GM21737 (cell line): ENCODE results near the gene ALS2CL.
"Not testable (repeated sequence)": the region's sequence is repeated elsewhere in the genome, so short reads cannot be mapped to it uniquely, and the experiment has no call there.

Experiments
- ATAC-seq: cut with Tn5 transposase; IDR thresholded peaks from one replicate; pipeline ENCODE4 v1.9.1; 2021; ENCODE audit warnings: mild to moderate bottlenecking, moderate library complexity; ENCODE audit not compliant: unreplicated experiment

Gene ALS2CL

GRCh38 chr3:46693038-46693891, at the start of gene ALS2CL:
TSS of gene ALS2CL (minus strand) at chr3:46693679. CDS start at chr3:46689440, 4,239 bp downstream.
- ATAC-seq, result no peak

- no peak for ATAC-seq
Observed at GRCh38 chr3:46742992-46743585, 49.6 kb upstream of the ALS2CL start.

GRCh38 chr3:46739565-46739964, 46.1 kb upstream of the ALS2CL start:
- not testable (repeated sequence) for ATAC-seq

DNA sequence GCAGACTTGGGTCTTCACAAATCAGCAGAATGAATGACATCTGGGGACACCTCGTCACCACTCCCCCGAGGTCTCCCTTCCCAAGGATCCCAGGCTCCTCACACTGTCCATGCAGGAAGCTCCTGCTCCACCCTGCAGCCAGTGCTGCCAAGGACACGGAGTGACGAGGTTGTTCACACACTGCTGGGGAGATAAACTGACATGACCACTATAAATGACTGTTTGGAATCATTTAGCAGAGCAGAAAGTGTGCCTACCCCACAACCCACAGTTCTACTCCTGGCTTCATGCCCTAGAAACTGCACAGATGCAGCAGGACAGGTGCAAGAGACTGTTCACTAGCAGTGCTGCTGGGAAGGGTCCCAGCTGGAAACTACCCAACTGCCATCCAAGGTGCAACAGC, 43.9 kb upstream of the ALS2CL start:
- no peak for ATAC-seq

DNA sequence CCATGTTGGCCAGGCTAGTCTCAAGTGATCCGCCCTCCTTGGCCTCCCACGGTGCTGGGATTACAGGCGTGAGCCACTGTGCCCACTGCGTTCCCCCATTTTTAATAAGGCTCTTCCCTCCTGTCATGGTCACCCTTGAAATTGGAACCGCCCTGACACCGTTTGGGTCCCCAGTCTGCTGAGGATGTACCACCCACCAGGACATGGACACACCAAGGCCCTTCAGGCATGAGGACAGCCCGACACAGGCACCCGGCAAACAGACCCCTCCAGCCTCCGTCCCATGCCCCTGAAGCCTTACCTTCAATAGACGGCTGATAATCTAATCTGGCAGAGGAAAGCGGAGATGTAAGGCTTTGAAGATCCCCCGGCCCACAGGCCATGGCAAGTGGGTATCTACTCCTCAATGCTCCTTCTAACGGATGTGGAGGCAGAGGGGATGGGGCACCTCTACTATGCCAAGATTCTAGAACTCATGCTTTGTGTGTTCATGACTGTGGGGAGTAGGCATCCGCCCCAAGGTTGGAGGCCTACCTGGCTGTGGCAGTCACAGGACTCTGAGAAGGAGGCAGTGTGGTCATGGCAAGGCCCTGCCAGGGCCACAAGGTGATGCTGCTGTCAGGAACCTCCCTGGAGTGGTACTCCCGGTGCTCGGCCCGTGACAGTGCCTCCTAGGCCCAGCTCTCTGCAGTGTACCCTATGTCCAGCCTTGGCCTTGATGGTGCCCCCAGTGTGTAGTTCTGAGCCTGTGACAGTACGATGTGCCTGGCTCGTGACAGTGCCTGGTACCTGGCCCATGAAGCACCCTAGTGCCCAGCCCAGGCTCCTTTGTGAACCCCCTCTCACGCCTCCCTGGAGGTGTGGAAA, 42.8 kb upstream of the ALS2CL start:
- no peak for ATAC-seq

GRCh38 chr3:46734773-46735172, 41.3 kb upstream of the ALS2CL start:
- ATAC-seq, result no peak

- ATAC-seq, result no peak
Observed at GRCh38 chr3:46733026-46733800, 39.7 kb upstream of the ALS2CL start.

GRCh38 chr3:46731795-46732194, 38.3 kb upstream of the ALS2CL start:
- ATAC-seq, result no peak

- no peak for ATAC-seq
Observed at GRCh38 chr3:46730819-46731218, 37.3 kb upstream of the ALS2CL start.

- no peak for ATAC-seq
Observed at GRCh38 chr3:46729038-46729437, 35.6 kb upstream of the ALS2CL start.

GRCh38 chr3:46725621-46726314, 32.3 kb upstream of the ALS2CL start:
- ATAC-seq, result no peak

- ATAC-seq, result no peak
Observed at GRCh38 chr3:46724424-46724823, 30.9 kb upstream of the ALS2CL start.

DNA sequence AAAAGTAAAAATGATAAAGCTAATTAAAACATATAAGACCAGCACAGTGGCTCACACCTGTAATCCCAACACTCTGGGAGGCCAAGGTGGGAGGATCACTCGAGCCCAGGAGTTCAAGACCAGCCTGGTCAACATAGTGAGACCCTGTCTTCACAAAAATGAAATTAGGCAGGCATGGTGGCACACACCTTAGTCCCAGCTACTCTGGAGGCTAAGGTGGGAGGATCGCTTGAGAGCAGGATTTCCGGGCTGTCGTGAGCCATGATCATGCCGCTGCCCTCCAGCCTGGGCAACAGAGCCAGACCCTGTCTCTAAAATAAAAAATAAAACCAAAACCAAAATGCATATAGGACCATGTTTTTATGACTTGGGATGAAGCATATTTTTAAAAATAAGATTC, 29.0 kb upstream of the ALS2CL start:
- no peak for ATAC-seq

- ATAC-seq, result no peak
Observed at GRCh38 chr3:46721009-46721408, 27.5 kb upstream of the ALS2CL start.

DNA sequence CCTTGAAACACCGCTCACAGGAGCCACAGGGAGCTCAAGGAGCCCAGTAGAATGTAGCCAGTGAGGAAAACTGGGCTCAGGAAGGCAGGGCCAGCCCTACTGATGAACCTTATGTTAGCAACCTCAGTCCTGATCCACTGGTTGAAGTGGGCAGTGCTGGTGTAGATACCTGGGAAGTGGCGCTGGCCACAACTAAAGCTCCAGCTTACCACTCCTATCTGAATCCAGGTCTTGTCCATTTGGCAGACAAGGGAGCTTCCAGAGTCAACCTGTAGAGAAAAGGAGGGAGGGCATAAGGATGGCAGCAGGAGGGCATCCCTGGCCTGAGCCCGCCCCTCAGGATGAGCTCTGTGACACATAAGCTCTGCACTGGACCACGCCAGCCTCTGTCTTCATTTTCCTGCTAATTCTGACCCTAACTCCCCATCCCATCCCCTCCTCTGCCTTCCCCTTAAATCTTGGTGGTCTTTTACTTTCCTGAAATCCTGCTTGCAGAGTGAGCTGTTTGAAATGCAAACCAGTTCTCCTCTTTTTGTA, 26.3 kb upstream of the ALS2CL start:
- ATAC-seq, result no peak

DNA sequence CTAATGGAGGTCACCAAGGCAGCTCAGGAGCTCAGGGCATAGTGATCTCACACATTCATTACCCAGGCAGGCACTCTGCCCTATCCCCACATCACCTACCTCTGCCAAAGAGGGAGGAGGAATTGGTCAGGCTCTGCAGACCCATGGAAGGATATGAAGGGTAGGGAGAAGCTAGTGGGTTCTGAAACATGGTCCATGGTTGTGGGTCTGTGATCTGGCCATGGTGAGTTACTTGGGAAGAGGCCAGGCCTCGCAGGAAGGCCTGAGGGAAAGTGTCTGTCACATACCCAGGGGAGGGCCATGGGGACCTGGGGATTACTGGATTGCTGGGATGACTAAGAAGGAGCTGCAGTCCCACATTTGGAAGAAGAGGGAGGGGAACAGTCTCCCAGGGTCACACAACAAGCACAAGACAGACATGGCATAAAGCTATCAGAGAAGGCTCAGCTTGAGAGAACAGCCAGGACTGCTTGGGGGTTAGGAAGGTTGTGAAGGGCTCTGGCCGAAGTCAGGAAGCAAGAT, 25.6 kb upstream of the ALS2CL start:
- ATAC-seq, result no peak

DNA sequence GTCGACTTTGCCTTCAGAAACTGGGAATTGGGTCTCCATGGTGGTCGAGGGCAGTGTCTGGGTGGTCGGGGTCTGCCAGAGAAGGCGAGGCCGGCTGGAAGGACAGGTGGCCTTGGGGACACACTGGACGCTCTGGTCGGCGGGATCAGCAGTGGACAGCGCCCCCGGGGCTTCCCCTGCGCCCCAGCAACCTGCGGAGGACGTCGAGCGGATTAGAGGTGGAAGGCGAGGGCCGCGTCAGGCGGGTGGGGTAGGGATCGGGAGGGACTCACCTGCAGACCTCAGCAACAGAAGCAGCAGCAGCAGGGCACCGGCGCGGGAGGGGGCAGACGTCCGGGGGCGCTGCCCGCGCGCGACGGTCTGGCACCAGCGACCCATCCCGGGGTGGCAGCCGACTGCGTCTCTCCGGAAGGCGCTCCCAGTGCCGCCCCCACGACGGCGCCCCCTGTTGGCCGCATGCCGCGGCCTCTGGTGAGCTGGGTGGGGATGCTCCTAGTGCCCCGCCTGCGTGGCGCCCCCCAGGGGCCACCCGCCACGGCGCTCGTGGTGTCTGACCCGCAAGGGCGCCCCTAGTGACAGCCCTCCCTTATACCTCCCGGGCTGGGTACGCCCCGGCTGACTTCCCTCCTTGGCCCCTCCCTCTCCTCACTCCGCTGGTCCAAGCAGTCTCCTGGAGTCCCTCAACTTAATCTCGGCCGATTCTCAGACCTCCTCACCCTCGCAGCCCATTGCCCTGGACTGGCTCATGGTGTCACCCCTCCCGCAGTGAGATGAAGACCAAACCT, 24.2 kb upstream of the ALS2CL start, which contains the start of gene PRSS50:
Gene PRSS50 (minus strand): TSS at position 423 of the 785 bp plus-strand sequence. CDS start 45 bp downstream, at position 378.
- ATAC-seq, result no peak
